HG02938 (cell line): Measurements from ENCODE around the gene INAVA.

Source experiments
- ATAC-seq: cut with Tn5 transposase; IDR thresholded peaks from one replicate; pipeline ENCODE4 v1.9.1; 2021; ENCODE audit warnings: mild to moderate bottlenecking, moderate library complexity; ENCODE audit not compliant: unreplicated experiment

The INAVA gene

DNA sequence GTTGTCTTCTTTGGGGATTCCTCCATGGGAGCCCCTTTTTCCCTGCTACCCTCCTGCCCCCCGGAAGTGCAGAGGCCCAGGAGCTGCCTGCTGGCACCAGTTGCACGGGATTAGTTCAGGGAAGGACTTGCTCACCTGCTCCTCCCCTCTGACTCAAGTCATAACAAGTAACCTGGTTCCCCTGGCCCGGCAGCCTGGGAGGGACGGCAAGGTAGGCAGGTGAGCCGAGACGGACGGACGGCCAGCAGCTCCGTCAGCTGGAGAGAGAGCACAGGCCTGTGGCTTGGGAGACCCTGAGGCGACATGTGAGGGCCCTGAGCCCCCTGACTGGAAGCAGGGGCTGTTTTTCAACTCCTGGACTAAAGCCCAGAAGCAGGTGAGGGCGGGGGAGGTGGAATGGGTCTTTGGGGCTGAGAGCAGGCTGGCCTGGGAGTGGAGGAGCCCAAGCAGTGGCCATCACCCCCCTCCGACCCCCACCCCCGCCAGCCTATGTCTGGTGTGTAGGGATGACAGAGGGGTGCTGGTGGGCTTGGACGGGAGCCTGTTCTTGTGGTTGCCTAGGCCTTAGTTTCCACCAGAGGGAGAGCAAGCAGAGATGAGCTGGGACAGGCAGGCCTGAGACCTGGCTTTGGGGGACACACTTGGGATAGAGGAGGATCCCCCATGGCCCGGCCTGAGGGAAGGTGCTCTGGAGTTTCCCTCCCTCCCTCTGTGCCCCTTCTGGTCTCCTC is at the start of gene INAVA:
INAVA (plus strand) TSS at position 189 of the 731 bp plus-strand sequence. CDS start 3,501 bp downstream, outside the sequence.
- no peak for ATAC-seq

- no peak for ATAC-seq
These were observed 49.3 kb upstream of the INAVA start for GRCh38 chr1:200845360-200845759.

GRCh38 chr1:200846398-200846797 is 48.3 kb upstream of the INAVA start:
- ATAC-seq: no peak

GRCh38 chr1:200849430-200849829 is 45.3 kb upstream of the INAVA start:
- no peak for ATAC-seq

GRCh38 chr1:200850554-200850953 is 44.1 kb upstream of the INAVA start:
- ATAC-seq: no peak

- ATAC-seq: no peak
These were observed 37.9 kb upstream of the INAVA start for GRCh38 chr1:200856716-200857357.

DNA sequence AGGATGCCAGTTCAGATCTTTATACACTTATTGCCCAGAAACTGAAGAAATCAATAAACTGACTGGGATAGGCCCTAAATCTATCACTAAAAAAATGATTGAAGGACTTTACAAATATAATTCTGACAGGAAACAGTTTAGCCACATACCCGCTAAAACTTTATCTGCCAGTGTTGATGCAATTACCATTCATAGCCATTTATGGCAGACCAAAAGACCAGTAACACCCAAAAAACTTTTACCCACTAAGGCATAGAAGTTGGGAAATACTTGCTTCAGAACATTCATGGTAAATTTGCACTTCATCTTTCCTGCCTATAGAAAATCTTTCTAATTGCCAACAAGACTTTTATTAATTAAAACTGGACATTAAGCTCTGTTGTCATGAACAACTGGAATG is 36.9 kb upstream of the INAVA start:
- no peak for ATAC-seq

GRCh38 chr1:200861937-200862647 is 32.6 kb upstream of the INAVA start:
- peak; percentile 31 for ATAC-seq

DNA sequence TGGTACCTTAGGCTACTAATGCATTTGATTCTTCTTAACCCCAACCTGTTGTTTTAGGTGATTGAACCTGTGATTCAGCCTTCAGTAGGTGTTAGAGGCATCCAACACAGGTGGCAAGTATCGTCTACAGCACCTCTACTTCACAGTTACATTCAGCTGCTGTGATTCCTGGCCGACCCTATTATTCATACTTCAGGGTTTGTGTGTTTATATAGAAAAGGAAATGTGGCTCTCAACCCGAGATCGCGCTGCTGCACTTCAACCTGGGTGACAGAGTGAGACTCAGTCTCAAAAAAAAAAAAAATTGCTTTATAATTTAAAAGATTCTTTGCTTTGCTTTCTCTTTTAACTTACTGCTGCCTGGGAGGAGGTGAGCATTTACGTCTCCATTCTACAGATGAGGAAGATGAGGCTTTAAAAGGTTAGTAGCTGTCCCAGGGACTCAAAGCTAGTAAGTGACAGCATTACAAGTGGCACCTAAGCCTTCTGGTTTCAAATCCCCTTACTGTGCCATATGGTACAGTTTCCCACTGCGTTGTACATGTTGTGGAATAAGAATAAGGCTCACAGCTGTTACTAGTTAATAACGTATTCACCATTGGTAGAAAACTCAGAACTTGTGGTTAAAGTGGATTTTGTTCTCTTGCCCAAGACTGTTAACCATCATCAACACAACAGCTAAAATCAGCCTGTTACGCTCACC is 31.8 kb upstream of the INAVA start:
- ATAC-seq: no peak

GRCh38 chr1:200866116-200866515 is 28.6 kb upstream of the INAVA start:
- ATAC-seq: no peak

GRCh38 chr1:200866521-200866920 is 28.2 kb upstream of the INAVA start:
- ATAC-seq: peak; percentile 87

- no peak for ATAC-seq
These were observed 27.5 kb upstream of the INAVA start for GRCh38 chr1:200867018-200867811.

DNA sequence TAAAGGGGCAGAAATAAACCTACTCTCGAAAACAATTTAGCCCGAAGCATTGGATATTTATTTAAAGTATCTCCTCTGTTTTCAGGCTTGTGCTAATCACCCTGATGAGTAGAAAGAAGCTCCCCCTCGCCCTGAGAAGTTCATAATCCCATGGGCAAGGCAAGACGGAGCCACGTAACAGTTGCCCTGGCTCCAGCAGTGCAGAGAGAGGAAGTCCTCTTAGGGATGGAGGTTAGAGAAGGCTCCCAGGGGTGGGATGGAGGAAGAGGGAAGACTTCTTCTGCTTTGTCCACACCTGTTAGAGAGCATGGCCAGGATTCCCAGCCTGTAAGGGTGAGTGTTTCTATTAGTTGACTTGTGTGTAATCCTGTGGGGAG is 25.3 kb upstream of the INAVA start:
- ATAC-seq: no peak

GRCh38 chr1:200869753-200870391 is 24.8 kb upstream of the INAVA start:
- peak; percentile 30 for ATAC-seq

DNA sequence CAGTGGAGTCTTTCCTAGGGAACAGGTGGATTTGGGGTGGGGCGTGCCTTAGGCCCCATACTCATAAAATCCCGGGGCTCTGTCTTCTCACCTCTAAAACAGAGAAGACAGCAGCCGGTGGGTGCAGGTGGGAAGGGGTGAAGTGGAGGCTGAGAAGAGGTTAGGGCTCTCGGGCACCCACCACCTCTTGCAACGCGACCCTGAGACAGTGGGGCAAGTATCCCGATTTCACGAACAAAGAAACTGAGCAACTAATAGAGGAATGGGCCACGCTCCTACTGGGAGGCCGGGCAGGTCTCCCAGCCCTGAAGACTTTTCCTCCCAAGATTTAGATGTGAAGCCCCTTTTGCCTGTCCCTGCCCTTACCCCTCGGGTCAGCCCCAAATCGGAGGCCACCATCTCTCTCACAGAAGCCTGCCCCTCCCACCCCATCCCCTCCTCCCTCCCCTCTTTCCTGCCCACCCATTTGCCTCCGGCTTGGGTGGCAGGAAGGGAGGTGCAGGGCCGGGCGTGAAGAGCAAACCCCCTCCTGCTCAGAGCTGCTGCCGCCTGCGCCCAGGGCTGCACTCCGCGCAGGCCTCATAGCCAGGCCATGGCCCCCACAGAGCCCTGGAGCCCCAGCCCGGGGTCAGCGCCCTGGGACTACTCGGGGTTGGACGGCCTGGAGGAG is 22.1 kb upstream of the INAVA start, which contains the start of gene GPR25:
GPR25 (plus strand) TSS at position 536 of the 670 bp plus-strand sequence; CDS start at position 593, 57 bp downstream.
- ATAC-seq: no peak

GRCh38 chr1:200873116-200873670 is 21.5 kb upstream of the INAVA start:
- no peak for ATAC-seq

DNA sequence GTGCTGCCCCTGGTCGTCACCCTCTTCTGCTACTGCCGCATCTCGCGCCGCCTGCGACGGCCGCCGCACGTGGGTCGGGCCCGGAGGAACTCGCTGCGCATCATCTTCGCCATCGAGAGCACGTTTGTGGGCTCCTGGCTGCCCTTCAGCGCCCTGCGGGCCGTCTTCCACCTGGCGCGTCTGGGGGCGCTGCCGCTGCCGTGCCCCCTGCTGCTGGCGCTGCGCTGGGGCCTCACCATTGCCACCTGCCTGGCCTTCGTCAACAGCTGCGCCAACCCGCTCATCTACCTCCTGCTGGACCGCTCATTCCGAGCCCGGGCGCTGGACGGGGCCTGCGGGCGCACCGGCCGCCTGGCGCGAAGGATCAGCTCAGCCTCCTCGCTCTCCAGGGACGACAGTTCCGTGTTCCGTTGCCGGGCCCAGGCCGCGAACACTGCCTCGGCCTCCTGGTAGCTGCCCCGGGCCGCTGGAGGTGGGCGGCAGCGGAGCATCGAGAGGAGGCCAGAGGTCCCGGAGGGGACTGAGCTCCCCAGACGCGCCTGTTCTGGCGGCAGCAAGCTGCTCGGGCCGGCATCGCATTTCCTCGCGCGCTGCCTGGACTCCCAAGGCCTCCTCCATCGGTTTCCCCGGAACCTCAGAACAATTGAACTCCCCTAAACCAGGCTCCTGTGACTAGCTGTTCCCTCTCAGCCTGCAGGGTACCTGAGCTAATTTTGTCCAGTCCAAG is 20.9 kb upstream of the INAVA start:
- no peak for ATAC-seq

- ATAC-seq: no peak
These were observed 20.0 kb upstream of the INAVA start for GRCh38 chr1:200874694-200875093.
